H1 (cell line): ENCODE data around the gene ACOX1. TPM values are rescaled to one million over a fixed set of nuclear protein-coding genes. Genes with fewer than 3 reads are reported as not detected.

Experiments
- CTCF ChIA-PET: fragments of 300-600 bp; sonication (Branson Sonifier 250); formaldehyde crosslinking; loops from one replicate; lab custom pipeline; 2021; ENCODE audit not compliant: partially characterized antibody; lab: Charles Lee
- POLR2A ChIA-PET: fragments of 300-600 bp; sonication (Branson Sonifier 250); formaldehyde crosslinking; loops from one replicate; lab custom pipeline; 2021; ENCODE audit warnings: inconsistent platforms; ENCODE audit not compliant: partially characterized antibody; lab: Charles Lee
- DNase-seq, 2 experiments: peaks; one replicate each; pipeline versions ENCODE4 v3.0.0 to v3.0.0-alpha.2; 2010 to 2022; ENCODE audit warnings: low spot score in 2 of 2, low read depth in 1 of 2, mixed read lengths in 1 of 2
- FAIRE-seq: peaks from 2 replicates; lab custom pipeline; 2011; peaks lifted over from hg19 to GRCh38; lab: Jason Lieb, UNC
- H2AFZ ChIP-seq: 2 replicates; pipeline ENCODE4 v1.8.1; 2012; ENCODE audit warnings: low read length, inconsistent platforms
- H2AK5ac ChIP-seq: 2 replicates; pipeline ENCODE4 v1.6.1; 2013; ENCODE audit warnings: low read depth, low read length
- H2BK120ac ChIP-seq: replicated peaks from 2 replicates; pipeline ENCODE3; 2013; ENCODE audit warnings: low read depth, low read length, inconsistent platforms
- H2BK12ac ChIP-seq: 2 replicates; pipeline ENCODE4 v1.6.1; 2013; ENCODE audit warnings: low read depth, low read length
- H2BK15ac ChIP-seq: 2 replicates; pipeline ENCODE4 v1.6.1; 2013; ENCODE audit warnings: low read length
- H2BK20ac ChIP-seq: 2 replicates; pipeline ENCODE4 v1.6.1; 2013; ENCODE audit warnings: low read length
- H2BK5ac ChIP-seq: 2 replicates; pipeline ENCODE4 v1.6.1; 2013; ENCODE audit warnings: low read depth, low read length
- H3K14ac ChIP-seq: 2 replicates; pipeline ENCODE4 v1.6.1; 2013; ENCODE audit warnings: inconsistent platforms; ENCODE audit not compliant: insufficient read length
- H3K18ac ChIP-seq: 2 replicates; pipeline ENCODE4 v1.6.1; 2013; ENCODE audit warnings: low read length; ENCODE audit errors: extremely low read depth
- H3K23ac ChIP-seq: 2 replicates; pipeline ENCODE4 v1.6.1; 2013; ENCODE audit warnings: inconsistent platforms; ENCODE audit not compliant: insufficient read length
- H3K23me2 ChIP-seq: 2 replicates; pipeline ENCODE4 v1.6.1; 2013; ENCODE audit warnings: low read depth, low read length
- H3K27ac ChIP-seq: 2 replicates; pipeline ENCODE4 v1.6.1; 2011; ENCODE audit warnings: low read depth, low read length, inconsistent platforms
- H3K27me3 ChIP-seq, 4 experiments: replicated peaks in 1 of 4; 1 replicate in 1 of 4; 2 replicates in 3 of 4; pipeline versions ENCODE4 v1.6.1 to v1.8.1; 2011 to 2013; ENCODE audit warnings: low read length in 3 of 4, mild to moderate bottlenecking in 3 of 4, inconsistent platforms in 2 of 4, mixed read lengths in 2 of 4, moderate library complexity in 1 of 4; ENCODE audit not compliant: control insufficient read depth in 3 of 4, insufficient read depth in 3 of 4; ENCODE audit errors: extremely low read depth in 1 of 4
- H3K36me3 ChIP-seq, 4 experiments: 2 replicates each; pipeline versions ENCODE4 v1.6.1 to v1.8.1; 2011 to 2013; ENCODE audit warnings: mild to moderate bottlenecking in 4 of 4, low read length in 3 of 4, moderate library complexity in 2 of 4, control low read depth in 1 of 4, inconsistent platforms in 1 of 4; ENCODE audit not compliant: insufficient read depth in 4 of 4, control insufficient read depth in 2 of 4
- H3K4ac ChIP-seq: replicated peaks from 2 replicates; pipeline ENCODE3; 2013; ENCODE audit warnings: low read length, low read depth, mixed read lengths, inconsistent platforms; ENCODE audit not compliant: insufficient read length
- H3K4me1 ChIP-seq, 4 experiments: replicated peaks in 1 of 4; 1 replicate in 1 of 4; 2 replicates in 3 of 4; pipeline versions ENCODE4 v1.6.1 to v1.8.1; 2011 to 2013; ENCODE audit warnings: low read length in 3 of 4, inconsistent platforms in 2 of 4, mixed read lengths in 1 of 4; ENCODE audit not compliant: insufficient read depth in 4 of 4, control insufficient read depth in 3 of 4
- H3K4me2 ChIP-seq, 2 experiments: 2 replicates each; pipeline versions ENCODE4 v1.6.1 to v1.8.1; 2011 to 2013; ENCODE audit warnings: low read depth in 2 of 2, low read length in 2 of 2, control low read depth in 1 of 2, inconsistent platforms in 1 of 2, mild to moderate bottlenecking in 1 of 2; ENCODE audit not compliant: insufficient read depth in 1 of 2
- H3K4me3 ChIP-seq, 4 experiments: fragments of 200-600, 300-600 bp in 1 of 4; sonication (generic), shearing (Covaris generic), sonication (Bioruptor Twin) in 1 of 4; 2 replicates each; pipeline versions ENCODE4 v1.5.1 to v1.8.1; 2011 to 2016; ENCODE audit warnings: low read length in 4 of 4, low read depth in 3 of 4, control low read depth in 2 of 4, inconsistent platforms in 2 of 4, mild to moderate bottlenecking in 2 of 4, mixed read lengths in 1 of 4, moderate library complexity in 1 of 4; ENCODE audit not compliant: insufficient read depth in 2 of 4; ENCODE audit errors: extremely low read depth in 1 of 4
- H3K56ac ChIP-seq: replicated peaks from 2 replicates; pipeline ENCODE3; 2013; ENCODE audit warnings: low read depth, mild to moderate bottlenecking, mixed read lengths, low read length, inconsistent platforms; ENCODE audit not compliant: insufficient read length
- H3K79me1 ChIP-seq: 2 replicates; pipeline ENCODE4 v1.6.1; 2013; ENCODE audit warnings: low read depth, low read length, control low read depth
- H3K79me2 ChIP-seq, 2 experiments: 2 replicates each; pipeline versions ENCODE4 v1.6.1 to v1.8.1; 2012 to 2013; ENCODE audit warnings: low read length in 2 of 2, mild to moderate bottlenecking in 2 of 2, inconsistent platforms in 1 of 2; ENCODE audit not compliant: insufficient read depth in 2 of 2, control insufficient read depth in 1 of 2
- H3K9ac ChIP-seq, 4 experiments: replicated peaks in 1 of 4; 1 replicate in 1 of 4; 2 replicates in 3 of 4; pipeline versions ENCODE4 v1.6.1 to v1.8.1; 2011 to 2013; ENCODE audit warnings: low read depth in 3 of 4, low read length in 3 of 4, control low read depth in 2 of 4, mild to moderate bottlenecking in 2 of 4, moderate library complexity in 2 of 4, inconsistent platforms in 1 of 4; ENCODE audit errors: extremely low read depth in 1 of 4
- H3K9me3 ChIP-seq, 2 experiments: 2 replicates each; pipeline versions ENCODE4 v1.6.1 to v1.8.1; 2012 to 2013; ENCODE audit warnings: mild to moderate bottlenecking in 2 of 2, moderate library complexity in 2 of 2, control low read depth in 1 of 2, inconsistent platforms in 1 of 2, low read depth in 1 of 2, low read length in 1 of 2, mixed read lengths in 1 of 2; ENCODE audit not compliant: insufficient read depth in 2 of 2
- H4K20me1 ChIP-seq, 2 experiments: replicated peaks in 1 of 2; 2 replicates each; pipeline versions ENCODE3 to v1.8.1; 2011 to 2013; ENCODE audit warnings: inconsistent platforms in 2 of 2, low read length in 2 of 2, mild to moderate bottlenecking in 1 of 2; ENCODE audit not compliant: insufficient read depth in 2 of 2, control insufficient read depth in 1 of 2
- H4K5ac ChIP-seq: 2 replicates; pipeline ENCODE4 v1.6.1; 2013; ENCODE audit warnings: low read length, low read depth, mixed read lengths, inconsistent platforms; ENCODE audit not compliant: insufficient read length
- H4K8ac ChIP-seq: 2 replicates; pipeline ENCODE4 v1.8.0; 2013; ENCODE audit warnings: mild to moderate bottlenecking, moderate library complexity, low read length, inconsistent platforms; ENCODE audit not compliant: insufficient read depth; ENCODE audit errors: extremely low read depth
- H4K91ac ChIP-seq: replicated peaks from 2 replicates; pipeline ENCODE3; 2013; ENCODE audit warnings: low read length, mixed read lengths, inconsistent platforms; ENCODE audit not compliant: insufficient read length
- CBX8 ChIP-seq: fragments of 300-800, 300-1000 bp; sonication (generic); IDR thresholded peaks from 2 replicates; pipeline ENCODE4 v1.7.1; 2016; ENCODE audit warnings: low read depth, low read length, borderline replicate concordance
- CHD2 ChIP-seq: IDR thresholded peaks from 2 replicates; pipeline ENCODE4 v1.6.1; 2012; ENCODE audit warnings: low read length, improper control_type of control experiment
- EZH2 ChIP-seq: fragments of 200-600 bp; sonication (generic); IDR thresholded peaks from 2 replicates; pipeline ENCODE4 v1.7.1; 2012; ENCODE audit warnings: low read depth, mild to moderate bottlenecking, moderate library complexity, low read length, inconsistent platforms; ENCODE audit not compliant: severe bottlenecking
- KDM5A ChIP-seq: fragments of 200-600 bp; IDR thresholded peaks from 2 replicates; pipeline ENCODE4 v1.7.1; 2012; ENCODE audit warnings: mild to moderate bottlenecking, low read length, inconsistent platforms, mixed read lengths
- NRF1 ChIP-seq: IDR thresholded peaks from 2 replicates; pipeline ENCODE4 v1.6.1; 2011; ENCODE audit warnings: mild to moderate bottlenecking, low read depth, low read length, improper control_type of control experiment
- RNF2 ChIP-seq: fragments of 200-900, 300-1000 bp; sonication (generic); IDR thresholded peaks from 2 replicates; pipeline ENCODE4 v1.7.1; 2016; ENCODE audit warnings: borderline replicate concordance, low read depth, mild to moderate bottlenecking, antibody characterized with exemption, low read length; ENCODE audit not compliant: poor library complexity, severe bottlenecking; ENCODE audit errors: missing control alignments
- RXRA ChIP-seq: IDR thresholded peaks from 2 replicates; pipeline ENCODE4 v1.6.1; 2011; ENCODE audit warnings: low read depth, mild to moderate bottlenecking, low read length, moderate library complexity; ENCODE audit not compliant: insufficient read depth
- TAF1 ChIP-seq: IDR thresholded peaks from 2 replicates; pipeline ENCODE4 v1.6.1; 2011; ENCODE audit warnings: mild to moderate bottlenecking, low read depth, low read length
- TEAD4 ChIP-seq: IDR thresholded peaks from 2 replicates; pipeline ENCODE4 v1.6.1; 2012; ENCODE audit warnings: low read depth, low read length, inconsistent platforms, mixed read lengths
- WGBS, 2 experiments: shearing (Covaris generic) in 1 of 2; methylation state at CpG; one replicate each; pipeline versions ENCODE4 v1.1.6 to v1.1.7; 2013 to 2015; ENCODE audit warnings: low lambda C conversion rate in 2 of 2, mixed read lengths in 2 of 2, inconsistent platforms in 1 of 2, low coverage in 1 of 2, missing lambda C conversion rate in 1 of 2; ENCODE audit not compliant: insufficient replicate concordance in 2 of 2, insufficient coverage in 1 of 2, insufficient read length in 1 of 2; ENCODE audit errors: extremely low coverage in 1 of 2, missing lambda C conversion rate in 1 of 2; 5-methylcytosine and 5-hydroxymethylcytosine counted together
- polyA plus RNA-seq, 7 experiments: library from polyadenylated mRNA; depleted of rRNA in 3 of 7; stranded (reverse) in 5 of 7; unstranded in 2 of 7; fragments of >200 nt in 5 of 7; fragments of 200-250 nt in 2 of 7; gene quantifications; 1 replicate in 5 of 7; 2 replicates in 1 of 7; 4 replicates in 1 of 7; pipeline versions ENCODE4 v1.2.1 to v1.2.3, GENCODE V29; 2011 to 2013; ENCODE audit warnings: missing spikeins in 2 of 7, mixed read lengths in 2 of 7
- total RNA-seq: library from RNA; stranded (reverse); fragmentation: NEBNext Ultra II Directional; extraction: Animal tissue kit (Norgen Biotek cat#: 25700); gene quantifications from 2 replicates; pipeline ENCODE4 v1.2.1, GENCODE V29; 2021
- TF ChIP-seq, protein P1 (sequence below), 3 experiments: IDR thresholded peaks; 1 replicate in 2 of 3; 2 replicates in 1 of 3; pipeline versions ENCODE4 v1.5.1 to v1.6.1; 2011; ENCODE audit warnings: low read length in 3 of 3, mild to moderate bottlenecking in 3 of 3, inconsistent platforms in 2 of 3, low read depth in 1 of 3, moderate library complexity in 1 of 3; ENCODE audit not compliant: insufficient read depth in 1 of 3; ENCODE audit errors: control extremely low read depth in 1 of 3

ACOX1 gene
- total and polyA plus RNA-seq, 2 of the 8 experiments (the other 6 are each of a cell fraction or from before 2014, with no cell fraction given): 10.5 to 30.4 TPM

DNA sequence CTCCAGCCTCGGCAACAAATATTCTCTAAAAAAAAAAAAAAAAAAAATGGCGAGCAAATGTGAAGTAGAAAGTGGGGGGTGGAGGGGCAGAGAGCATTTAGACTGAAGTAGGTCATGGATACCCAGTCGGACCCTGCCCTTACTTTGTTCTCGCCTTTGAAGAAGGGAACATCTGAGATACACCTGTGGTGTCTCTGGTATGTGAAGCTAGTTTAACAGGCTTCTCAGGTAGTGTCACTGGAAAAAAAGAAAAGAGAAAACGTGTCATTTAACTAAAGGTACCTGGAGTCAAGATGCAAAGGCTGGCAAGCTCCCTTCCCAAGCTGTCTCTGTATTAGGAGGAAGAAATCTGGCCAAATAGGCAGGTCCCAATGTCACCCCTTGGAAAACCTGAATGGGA is 46.1 kb downstream of the ACOX1 start:
- Histone ChIP-seq H2BK20ac (no peak overlapping the region), H3K4me2 (no peak overlapping the region), H2BK5ac (no peak overlapping the region), H3K4ac (no peak overlapping the region), H3K79me2 (no peaks in the 10 kb centered on the region), H3K18ac (no peak overlapping the region), H2BK12ac (no peak overlapping the region), H4K20me1 (no peaks in the 10 kb centered on the region), H3K9me3 (no peaks in the 10 kb centered on the region), H3K27me3 (no peaks in the 10 kb centered on the region), H3K23me2 (no peaks in the 10 kb centered on the region), H3K9ac (no peak overlapping the region), H2AK5ac (no peak overlapping the region), H3K36me3 (peaks cover 0 to 6% (median 0%) of the 10 kb centered on the region in 4 experiments; a peak in 2 of 8 replicates), H3K79me1 (no peaks in the 10 kb centered on the region), H3K27ac (no peak overlapping the region), H4K8ac (no peak overlapping the region), H3K56ac (no peak overlapping the region), H3K4me3 (no peak overlapping the region), H4K91ac (no peak overlapping the region), H4K5ac (no peak overlapping the region), H3K23ac (no peak overlapping the region), H3K4me1 (no peaks in the 10 kb centered on the region), H3K14ac (no peak overlapping the region), H2AFZ (no peak overlapping the region), H2BK15ac (no peak overlapping the region), H2BK120ac (no peak overlapping the region)
- CTCF ChIA-PET: interaction anchor here (1.4 to 51.3 kb wide), 2 partner anchors 46 to 76 kb away, joined by 4 to 885 read pairs; partner anchors contain the start of genes ACOX1, CDK3 and TEN1
- DNase-seq: no peak
- POLR2A ChIA-PET: interaction anchor here (0.5 to 0.6 kb wide), 2 partner anchors 10 to 32 kb away, joined by 4 read pairs; no protein-coding TSS in a partner anchor
- FAIRE-seq: no peak
- 82% methylated on average over 4 of the region's 5 CpGs; no CpG with 5 or more reads in 1 of the 2 experiments for WGBS, 2 experiments
- TF ChIP-seq NRF1 (no peak), CHD2 (no peak), TAF1 (no peak), EZH2 (no peak), CBX8 (no peak), RNF2 (no peak), KDM5A (no peak), RXRA (no peak), TEAD4 (no peak)
- TF ChIP-seq, protein P1, sequence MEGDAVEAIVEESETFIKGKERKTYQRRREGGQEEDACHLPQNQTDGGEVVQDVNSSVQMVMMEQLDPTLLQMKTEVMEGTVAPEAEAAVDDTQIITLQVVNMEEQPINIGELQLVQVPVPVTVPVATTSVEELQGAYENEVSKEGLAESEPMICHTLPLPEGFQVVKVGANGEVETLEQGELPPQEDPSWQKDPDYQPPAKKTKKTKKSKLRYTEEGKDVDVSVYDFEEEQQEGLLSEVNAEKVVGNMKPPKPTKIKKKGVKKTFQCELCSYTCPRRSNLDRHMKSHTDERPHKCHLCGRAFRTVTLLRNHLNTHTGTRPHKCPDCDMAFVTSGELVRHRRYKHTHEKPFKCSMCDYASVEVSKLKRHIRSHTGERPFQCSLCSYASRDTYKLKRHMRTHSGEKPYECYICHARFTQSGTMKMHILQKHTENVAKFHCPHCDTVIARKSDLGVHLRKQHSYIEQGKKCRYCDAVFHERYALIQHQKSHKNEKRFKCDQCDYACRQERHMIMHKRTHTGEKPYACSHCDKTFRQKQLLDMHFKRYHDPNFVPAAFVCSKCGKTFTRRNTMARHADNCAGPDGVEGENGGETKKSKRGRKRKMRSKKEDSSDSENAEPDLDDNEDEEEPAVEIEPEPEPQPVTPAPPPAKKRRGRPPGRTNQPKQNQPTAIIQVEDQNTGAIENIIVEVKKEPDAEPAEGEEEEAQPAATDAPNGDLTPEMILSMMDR (IDR thresholded peaks at IDR 0.05; ENCODE audit: control extremely low read depth in 1 of 3, insufficient read depth in 1 of 3, low read depth in 1 of 3, low read length in 3 of 3): no peak
